ENCODE measurements around the gene PRPF38B. TPM values are rescaled to one million over a fixed set of nuclear protein-coding genes. Genes with fewer than 3 reads are reported as not detected.

Gene PRPF38B
- total RNA-seq, 5 donors from 2014 or later (not counting 1 experiment from before 2014, with no cell fraction given) = 109 to 130 (median 110) TPM

DNA sequence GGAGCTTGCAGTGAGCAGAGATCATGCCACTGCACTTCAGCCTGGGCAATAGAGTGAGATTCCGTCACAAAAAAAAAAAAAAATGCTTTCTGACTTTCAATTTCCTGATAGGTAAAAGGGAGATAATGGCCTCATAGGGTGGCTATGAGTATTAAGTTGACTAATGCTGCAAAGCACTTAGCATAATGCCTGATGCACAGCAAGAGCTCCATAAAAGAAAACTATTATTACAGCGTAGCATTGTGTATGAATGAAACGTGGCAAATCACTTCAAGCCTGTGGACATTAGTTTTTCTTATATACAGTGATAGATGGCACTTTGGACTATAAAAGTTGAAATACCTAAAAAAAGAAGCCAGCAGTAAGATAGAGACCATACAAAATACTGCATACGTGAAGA is 37.4 kb downstream of the PRPF38B start:
- Mint-ChIP-seq H3K4me1 (no peaks in the 10 kb centered on the region), H3K27ac (no peak overlapping the region), H3K4me3 (no peak overlapping the region), H3K27me3 (peaks cover 3 to 7% of the 10 kb centered on the region in 2 donors), H3K9me3 (no peaks in the 10 kb centered on the region), H3K36me3 (no peaks in the 10 kb centered on the region)
- Histone ChIP-seq H3K4me3 (ENCODE audit: control insufficient read depth in 1 of 2, extremely low read depth in 1 of 2, low read length in 1 of 2) (no peak overlapping the region), H3K36me3 (ENCODE audit: control insufficient read depth in 2 of 2, extremely low read depth in 1 of 2, insufficient read depth in 1 of 2, low read length in 1 of 2) (no peaks in the 10 kb centered on the region), H3K27ac (ENCODE audit: low read length) (no peak overlapping the region), H3K27me3 (replicated peaks in 1 of 2; ENCODE audit: control insufficient read depth in 2 of 2, extremely low read depth in 1 of 2, insufficient read depth in 2 of 2, low read length in 1 of 2) (peaks cover 4 to 14% of the 10 kb centered on the region in 2 experiments), H3K4me1 (ENCODE audit: control insufficient read depth in 1 of 2, extremely low read depth in 1 of 2, insufficient read depth in 2 of 2, low read length in 2 of 2) (no peaks in the 10 kb centered on the region), H3K9me3 (no peaks in the 10 kb centered on the region)
- no CpG with 5 or more reads among the region's 4 CpGs for WGBS (ENCODE audit: insufficient coverage)
- ChIA-PET CTCF (interaction anchor here in 1 of 2 donors (0.7 kb wide), 2 partner anchors 20 to 169 kb away, joined by 3 to 5 read pairs; no protein-coding TSS in a partner anchor), POLR2A (no interaction called here)
- ATAC-seq (replicated peaks in 1 of 4) (no peak), DNase-seq (no peak)

DNA sequence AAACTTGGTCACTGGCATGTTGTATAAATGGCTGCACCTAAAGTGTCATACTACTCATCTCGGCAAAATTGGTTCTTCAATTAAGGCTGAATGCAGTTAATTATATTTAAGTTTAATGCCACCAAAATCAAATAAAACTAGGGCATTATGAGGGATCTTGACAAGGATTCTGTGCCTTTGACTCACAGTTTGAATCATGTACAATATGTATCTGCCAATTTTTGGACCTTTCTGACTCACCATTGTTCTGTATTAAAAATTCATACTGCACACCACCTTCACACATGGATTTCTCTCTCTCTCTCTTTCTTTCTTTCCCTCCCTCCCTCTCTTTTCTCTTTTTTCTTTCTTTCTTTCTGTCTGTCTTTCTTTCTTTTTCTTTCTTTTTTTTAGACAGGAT is 40.3 kb downstream of the PRPF38B start:
- peaks cover 8% of the 10 kb centered on the region in 2 donors for H3K27me3 Mint-ChIP-seq
- Histone ChIP-seq H3K27me3 (replicated peaks in 1 of 2; ENCODE audit: control insufficient read depth in 2 of 2, extremely low read depth in 1 of 2, insufficient read depth in 2 of 2, low read length in 1 of 2) (peaks cover 4 to 12% of the 10 kb centered on the region in 2 experiments), H3K36me3 (ENCODE audit: control insufficient read depth in 2 of 2, extremely low read depth in 1 of 2, insufficient read depth in 1 of 2, low read length in 1 of 2) (no peaks in the 10 kb centered on the region), H3K9me3 (no peaks in the 10 kb centered on the region), H3K4me1 (ENCODE audit: control insufficient read depth in 1 of 2, extremely low read depth in 1 of 2, insufficient read depth in 2 of 2, low read length in 2 of 2) (no peaks in the 10 kb centered on the region), H3K27ac (ENCODE audit: low read length) (no peak overlapping the region), H3K4me3 (ENCODE audit: control insufficient read depth in 1 of 2, extremely low read depth in 1 of 2, low read length in 1 of 2) (no peak overlapping the region)
- no peaks in the 10 kb centered on the region for H3K9me3 Mint-ChIP-seq
- no peak for DNase-seq
- POLR2A ChIA-PET = no interaction called here
- no peak overlapping the region for H3K4me3 Mint-ChIP-seq
- no peaks in the 10 kb centered on the region for H3K36me3 Mint-ChIP-seq
- CTCF ChIA-PET = no interaction called here
- no peak overlapping the region for H3K27ac Mint-ChIP-seq
- H3K4me1 Mint-ChIP-seq = no peaks in the 10 kb centered on the region
- ATAC-seq (replicated peaks in 1 of 4) = no peak
- WGBS (ENCODE audit: insufficient coverage) = no CpG with 5 or more reads among the region's 1 CpG

DNA sequence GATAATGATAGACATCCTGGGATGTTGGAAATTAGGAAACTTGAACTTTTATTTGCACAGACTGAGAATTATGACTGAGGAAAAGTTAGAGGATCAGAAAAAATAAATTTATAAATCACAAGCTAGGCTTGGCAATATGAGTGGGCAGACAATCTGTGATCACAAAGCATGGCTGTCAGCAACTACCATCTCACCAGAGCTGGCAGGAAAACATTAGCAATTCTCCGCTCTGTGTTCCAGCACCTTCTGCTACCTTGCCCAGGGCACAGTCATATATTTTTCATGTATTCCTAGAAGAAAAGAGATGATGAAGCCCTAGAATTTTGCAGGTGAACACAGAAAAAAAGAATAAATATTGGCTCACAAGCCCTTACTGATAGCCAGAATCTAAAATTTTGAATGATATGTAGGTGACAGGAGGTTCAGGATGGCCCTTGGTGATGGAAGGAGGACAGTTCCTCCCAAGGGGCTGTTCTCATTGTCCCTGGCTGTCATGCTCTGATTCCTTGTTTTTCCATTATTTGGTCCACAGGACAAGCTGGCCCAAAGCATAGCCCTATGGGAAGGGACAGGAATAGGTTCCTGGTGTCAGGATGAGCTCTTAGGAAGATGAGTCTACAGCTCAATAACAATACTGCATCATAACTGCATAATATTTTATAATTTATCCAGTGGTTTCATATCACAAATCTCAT is 42.2 kb downstream of the PRPF38B start:
- H3K4me1 Mint-ChIP-seq = no peaks in the 10 kb centered on the region

DNA sequence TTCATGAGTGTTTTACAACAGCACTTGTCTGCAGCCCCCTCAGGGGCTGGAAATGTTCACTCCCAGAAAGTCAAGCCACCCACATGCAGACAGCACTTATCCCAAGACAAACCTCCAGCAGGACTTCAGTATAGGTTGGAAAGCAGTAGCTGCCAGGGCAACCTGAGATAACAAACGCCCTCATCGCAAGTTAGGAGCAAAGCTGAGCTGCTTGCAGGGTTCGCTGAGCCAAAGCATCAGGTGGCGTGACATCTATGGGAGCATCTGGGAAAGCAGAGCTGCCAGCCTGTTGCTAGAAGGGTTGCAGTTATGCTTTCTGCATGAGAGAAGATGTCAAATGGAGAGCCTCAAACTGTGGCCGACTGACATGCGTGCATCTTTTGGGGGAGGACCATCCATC is 50.1 kb downstream of the PRPF38B start:
- ChIA-PET POLR2A (interaction anchor here in 1 of 2 donors (0.5 kb wide), 1 partner anchor 55 kb away, joined by 6 read pairs; no protein-coding TSS in a partner anchor), CTCF (interaction anchor here in 1 of 2 donors (2.1 kb wide), 1 partner anchor 50 kb away, joined by 5 read pairs; the partner anchor contains the start of gene PRPF38B)
- H3K9me3 Mint-ChIP-seq = no peaks in the 10 kb centered on the region
- WGBS (ENCODE audit: insufficient coverage) = 78% methylated on average over 4 of the region's 6 CpGs
- Histone ChIP-seq H3K4me3 (ENCODE audit: control insufficient read depth in 1 of 2, extremely low read depth in 1 of 2, low read length in 1 of 2) (no peak overlapping the region), H3K27me3 (replicated peaks in 1 of 2; ENCODE audit: control insufficient read depth in 2 of 2, extremely low read depth in 1 of 2, insufficient read depth in 2 of 2, low read length in 1 of 2) (peaks cover 0 to 3% of the 10 kb centered on the region in 2 experiments), H3K36me3 (ENCODE audit: control insufficient read depth in 2 of 2, extremely low read depth in 1 of 2, insufficient read depth in 1 of 2, low read length in 1 of 2) (no peaks in the 10 kb centered on the region), H3K9me3 (no peaks in the 10 kb centered on the region), H3K4me1 (ENCODE audit: control insufficient read depth in 1 of 2, extremely low read depth in 1 of 2, insufficient read depth in 2 of 2, low read length in 2 of 2) (peaks cover 0 to 7% of the 10 kb centered on the region in 2 experiments), H3K27ac (ENCODE audit: low read length) (no peak overlapping the region)
- peaks cover 3 to 7% (median 6%) of the 10 kb centered on the region in 3 donors for H3K4me1 Mint-ChIP-seq
- H3K36me3 Mint-ChIP-seq = no peaks in the 10 kb centered on the region
- peaks cover 0 to 4% of the 10 kb centered on the region in 2 donors for H3K27me3 Mint-ChIP-seq
- H3K27ac Mint-ChIP-seq = no peak overlapping the region
- no peak overlapping the region for H3K4me3 Mint-ChIP-seq
- no peak for ATAC-seq (replicated peaks in 1 of 4)
- no peak for DNase-seq

More for the DNA sequence above, 42.2 kb downstream of the PRPF38B start:
- H3K4me3 ChIP-seq (ENCODE audit: control insufficient read depth in 1 of 2, extremely low read depth in 1 of 2, low read length in 1 of 2) = no peak overlapping the region
- CTCF ChIA-PET = interaction anchor here in 1 of 2 donors (0.6 kb wide), 1 partner anchor 155 kb away, joined by 3 read pairs; no protein-coding TSS in a partner anchor
- H3K9me3 ChIP-seq = no peaks in the 10 kb centered on the region
- peaks cover 4 to 8% of the 10 kb centered on the region in 2 experiments for H3K27me3 ChIP-seq (replicated peaks in 1 of 2; ENCODE audit: control insufficient read depth in 2 of 2, extremely low read depth in 1 of 2, insufficient read depth in 2 of 2, low read length in 1 of 2)
- Mint-ChIP-seq H3K27me3 (peaks cover 8 to 10% of the 10 kb centered on the region in 2 donors), H3K9me3 (no peaks in the 10 kb centered on the region), H3K4me3 (no peak overlapping the region), H3K36me3 (no peaks in the 10 kb centered on the region), H3K27ac (no peak overlapping the region)
- no peaks in the 10 kb centered on the region for H3K4me1 ChIP-seq (ENCODE audit: control insufficient read depth in 1 of 2, extremely low read depth in 1 of 2, insufficient read depth in 2 of 2, low read length in 2 of 2)
- H3K27ac ChIP-seq (ENCODE audit: low read length) = no peak overlapping the region
- ATAC-seq (replicated peaks in 1 of 4) = no peak
- DNase-seq = no peak
- H3K36me3 ChIP-seq (ENCODE audit: control insufficient read depth in 2 of 2, extremely low read depth in 1 of 2, insufficient read depth in 1 of 2, low read length in 1 of 2) = no peaks in the 10 kb centered on the region
- POLR2A ChIA-PET = no interaction called here
- WGBS (ENCODE audit: insufficient coverage) = no CpG with 5 or more reads among the region's 1 CpG

DNA sequence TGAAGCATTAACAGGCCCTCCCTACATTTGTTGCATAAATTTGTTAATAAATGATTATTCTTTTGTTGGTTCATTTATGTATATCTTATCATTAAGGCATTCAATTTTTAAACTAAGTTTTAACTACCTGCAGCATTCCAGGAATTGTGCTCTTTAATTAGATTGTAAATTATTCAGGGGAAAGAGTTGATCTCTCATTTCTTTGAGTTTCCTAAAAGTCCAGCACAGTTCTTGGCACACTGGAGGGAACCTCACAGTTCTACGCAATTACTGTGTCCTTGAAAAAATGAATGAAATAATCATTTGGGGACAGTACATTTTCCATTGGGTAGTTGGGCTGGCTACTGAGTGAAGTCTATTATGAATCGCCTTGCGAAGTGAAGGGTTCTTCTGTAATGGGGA is 53.9 kb downstream of the PRPF38B start:
- H3K27ac ChIP-seq (ENCODE audit: low read length) = peak overlapping the region; percentile 99

DNA sequence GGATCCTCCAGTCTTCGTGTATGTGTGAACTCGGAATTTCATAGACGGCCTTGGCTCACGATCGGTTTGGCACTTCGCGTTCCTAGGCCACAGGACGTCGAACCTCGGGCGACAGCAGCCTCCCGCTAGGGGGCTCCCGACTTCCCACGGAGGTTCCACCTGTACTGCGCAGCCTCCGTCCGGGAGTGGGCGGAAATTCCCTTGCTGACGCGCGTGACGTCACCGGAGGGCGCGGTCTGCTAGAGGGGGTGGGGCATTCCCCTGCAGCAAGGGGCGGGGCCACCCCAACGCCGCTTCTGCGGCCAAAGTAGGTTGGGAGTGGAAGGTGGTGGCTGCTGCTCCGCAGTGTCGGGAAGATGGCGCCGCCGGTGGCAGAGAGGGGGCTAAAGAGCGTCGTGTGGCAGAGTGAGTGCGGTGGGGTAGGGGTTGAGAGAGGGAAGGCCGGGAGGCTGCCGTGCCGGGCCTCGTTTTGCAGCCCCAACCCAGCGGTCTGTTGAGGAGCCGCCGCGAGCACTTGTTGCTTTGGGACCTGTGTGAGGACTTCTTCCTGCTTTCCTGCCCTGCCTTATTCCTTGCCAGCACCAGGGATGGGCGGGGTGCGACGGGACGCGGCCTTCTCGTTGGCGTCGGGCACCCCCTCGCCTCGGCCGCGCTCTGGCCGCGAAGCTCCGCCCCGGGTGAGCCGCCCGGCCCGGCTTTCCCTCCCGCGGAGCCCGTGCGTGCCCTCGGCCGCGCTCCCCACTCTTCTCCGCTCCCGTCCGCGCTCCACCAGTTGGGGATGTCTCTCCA is 54.5 kb downstream of the PRPF38B start, which contains the start of gene STXBP3:
Gene STXBP3, plus strand, starts transcription at position 293 of the 789 bp plus-strand sequence. Its CDS starts 64 bp downstream, at position 357.
- H3K27me3 ChIP-seq (replicated peaks in 1 of 2; ENCODE audit: control insufficient read depth in 2 of 2, extremely low read depth in 1 of 2, insufficient read depth in 2 of 2, low read length in 1 of 2) = no peaks in the 10 kb centered on the region
- peak within 1 kb of the TSS; percentile 99 for H3K27ac ChIP-seq (ENCODE audit: low read length)
- H3K4me1 ChIP-seq (ENCODE audit: control insufficient read depth in 1 of 2, extremely low read depth in 1 of 2, insufficient read depth in 2 of 2, low read length in 2 of 2) = peaks cover 3 to 20% of the 10 kb centered on the region in 2 experiments
- peak within 1 kb of the TSS; percentile 98 to 99 (median 99) for H3K4me3 Mint-ChIP-seq
- no peaks in the 10 kb centered on the region for H3K9me3 Mint-ChIP-seq
- H3K27ac Mint-ChIP-seq = peak within 1 kb of the TSS; percentile 97 to 98
- CTCF ChIA-PET = no interaction called here
- peaks cover 11% of the 10 kb centered on the region for H3K36me3 Mint-ChIP-seq
- H3K9me3 ChIP-seq = no peaks in the 10 kb centered on the region
- H3K4me3 ChIP-seq (ENCODE audit: control insufficient read depth in 1 of 2, extremely low read depth in 1 of 2, low read length in 1 of 2) = peak within 1 kb of the TSS; percentile 90 to 100
- POLR2A ChIA-PET = interaction anchor here in 1 of 2 donors (0.6 to 1.0 kb wide), 3 partner anchors 49 to 547 kb away, joined by 3 to 6 read pairs (median 6); partner anchors contain the start of genes PRPF38B and SLC25A24
- peaks cover 0 to 12% of the 10 kb centered on the region in 2 donors for H3K36me3 ChIP-seq (ENCODE audit: control insufficient read depth in 2 of 2, extremely low read depth in 1 of 2, insufficient read depth in 1 of 2, low read length in 1 of 2)
- WGBS (ENCODE audit: insufficient coverage) = under 1% methylated on average over 72 of the region's 75 CpGs
- H3K27me3 Mint-ChIP-seq = no peaks in the 10 kb centered on the region
- ATAC-seq (replicated peaks in 1 of 4) (peak; percentile 94 to 96 (median 96)), DNase-seq (peak; percentile 95 to 100 (median 99))
- H3K4me1 Mint-ChIP-seq = peaks cover 38 to 42% (median 38%) of the 10 kb centered on the region in 3 donors

More for the DNA sequence above, 53.9 kb downstream of the PRPF38B start:
- Histone ChIP-seq H3K4me1 (ENCODE audit: control insufficient read depth in 1 of 2, extremely low read depth in 1 of 2, insufficient read depth in 2 of 2, low read length in 2 of 2) (peaks cover 3 to 19% of the 10 kb centered on the region in 2 experiments), H3K4me3 (ENCODE audit: control insufficient read depth in 1 of 2, extremely low read depth in 1 of 2, low read length in 1 of 2) (no peak overlapping the region), H3K27me3 (replicated peaks in 1 of 2; ENCODE audit: control insufficient read depth in 2 of 2, extremely low read depth in 1 of 2, insufficient read depth in 2 of 2, low read length in 1 of 2) (no peaks in the 10 kb centered on the region), H3K36me3 (ENCODE audit: control insufficient read depth in 2 of 2, extremely low read depth in 1 of 2, insufficient read depth in 1 of 2, low read length in 1 of 2) (peaks cover 0 to 11% of the 10 kb centered on the region in 2 donors), H3K9me3 (no peaks in the 10 kb centered on the region)
- Mint-ChIP-seq H3K36me3 (peaks cover 11% of the 10 kb centered on the region), H3K27me3 (no peaks in the 10 kb centered on the region), H3K4me3 (peak overlapping the region; percentile 98 to 99 (median 99)), H3K27ac (peak overlapping the region; percentile 97 to 98), H3K9me3 (no peaks in the 10 kb centered on the region), H3K4me1 (peaks cover 37 to 40% (median 37%) of the 10 kb centered on the region in 3 donors)
- ChIA-PET CTCF (interaction anchor here in 1 of 2 donors (0.6 to 1.4 kb wide), 3 partner anchors 9 to 887 kb away, joined by 4 to 5 read pairs (median 4); no protein-coding TSS in a partner anchor), POLR2A (interaction anchor here in 1 of 2 donors (0.6 kb wide), 1 partner anchor 48 kb away, joined by 6 read pairs; no protein-coding TSS in a partner anchor)
- ATAC-seq (replicated peaks in 1 of 4) (no peak), DNase-seq (no peak)
- 21% methylated on average over 2 of the region's 3 CpGs for WGBS (ENCODE audit: insufficient coverage)
